ENCODE data around the gene CLEC18C.

GRCh38 chr16:70162041-70162451 lies 11.5 kb upstream of the CLEC18C start:
- no peak for TF ChIP-seq CTCF (IDR thresholded peaks at IDR 0.05)
- TF ChIP-seq POLR2A (IDR thresholded peaks at IDR 0.05) = no peak
